ENCODE data around the gene ZNF799.
A peak's percentile ranks its signal among the peaks of the same experiment; 100 is the strongest.
"Not testable (repeated sequence)": the region's sequence is repeated elsewhere in the genome, so short reads cannot be mapped to it uniquely, and the experiment has no call there.

The ZNF799 gene

DNA sequence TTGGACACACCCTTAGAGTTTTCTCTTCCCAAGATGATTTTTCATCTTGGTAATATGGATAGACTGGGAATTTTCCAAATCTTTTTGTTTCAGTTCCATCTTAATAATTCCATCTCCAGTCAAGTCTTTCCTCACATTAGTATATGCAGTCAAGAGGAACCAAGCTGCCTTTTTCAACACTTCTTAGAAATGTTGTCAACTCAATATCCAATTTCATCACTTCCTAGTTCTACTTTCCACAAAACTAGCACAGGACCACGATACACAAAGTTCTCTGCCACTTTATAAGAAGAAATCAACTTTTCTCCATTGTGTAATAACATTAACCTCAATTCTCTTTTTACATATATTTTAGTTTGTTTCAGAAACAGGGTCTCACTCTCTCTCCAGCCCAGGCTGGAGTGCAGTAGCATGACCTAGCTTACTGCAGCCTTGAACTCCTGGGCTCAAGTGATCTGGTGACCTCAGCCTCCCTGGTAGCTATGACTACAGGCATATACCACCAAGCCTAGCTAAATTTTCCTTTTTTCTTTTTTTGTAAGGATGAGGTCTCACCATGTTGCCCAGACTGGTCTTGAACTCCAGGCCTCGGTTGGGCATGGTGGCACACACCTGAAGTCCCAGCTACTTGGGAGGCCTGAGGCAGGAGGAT, 24.3 kb upstream of the ZNF799 start:
- no peak overlapping the region for H3K4me3 ChIP-seq (replicated peaks; ENCODE audit: low read depth, low read length)
- no peak for DNase-seq (ENCODE audit: extremely low read depth, low read depth)

DNA sequence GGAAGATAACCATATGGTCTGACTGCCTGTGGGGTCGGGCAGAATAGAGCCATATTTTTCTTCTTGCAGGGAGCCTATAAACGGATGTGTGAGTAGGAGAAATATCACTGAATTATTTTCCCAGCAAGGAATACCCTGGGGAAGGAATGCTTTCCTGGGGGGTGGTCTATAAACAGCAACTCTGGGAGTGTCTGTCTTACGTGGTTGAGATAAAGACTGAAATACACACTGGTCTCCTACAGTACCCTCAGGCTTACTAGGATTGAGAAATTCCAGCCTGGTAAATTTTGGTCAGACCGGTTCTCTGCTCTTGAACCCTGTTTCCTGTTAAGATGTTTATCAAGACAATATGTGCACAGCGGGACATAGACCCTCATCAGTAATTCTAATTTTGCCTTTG, 16.2 kb upstream of the ZNF799 start:
- not testable (repeated sequence) for DNase-seq (ENCODE audit: extremely low read depth, low read depth); H3K4me3 ChIP-seq (replicated peaks; ENCODE audit: low read depth, low read length)

More for the DNA sequence above, 24.3 kb upstream of the ZNF799 start:
- TF ChIP-seq, protein P1, sequence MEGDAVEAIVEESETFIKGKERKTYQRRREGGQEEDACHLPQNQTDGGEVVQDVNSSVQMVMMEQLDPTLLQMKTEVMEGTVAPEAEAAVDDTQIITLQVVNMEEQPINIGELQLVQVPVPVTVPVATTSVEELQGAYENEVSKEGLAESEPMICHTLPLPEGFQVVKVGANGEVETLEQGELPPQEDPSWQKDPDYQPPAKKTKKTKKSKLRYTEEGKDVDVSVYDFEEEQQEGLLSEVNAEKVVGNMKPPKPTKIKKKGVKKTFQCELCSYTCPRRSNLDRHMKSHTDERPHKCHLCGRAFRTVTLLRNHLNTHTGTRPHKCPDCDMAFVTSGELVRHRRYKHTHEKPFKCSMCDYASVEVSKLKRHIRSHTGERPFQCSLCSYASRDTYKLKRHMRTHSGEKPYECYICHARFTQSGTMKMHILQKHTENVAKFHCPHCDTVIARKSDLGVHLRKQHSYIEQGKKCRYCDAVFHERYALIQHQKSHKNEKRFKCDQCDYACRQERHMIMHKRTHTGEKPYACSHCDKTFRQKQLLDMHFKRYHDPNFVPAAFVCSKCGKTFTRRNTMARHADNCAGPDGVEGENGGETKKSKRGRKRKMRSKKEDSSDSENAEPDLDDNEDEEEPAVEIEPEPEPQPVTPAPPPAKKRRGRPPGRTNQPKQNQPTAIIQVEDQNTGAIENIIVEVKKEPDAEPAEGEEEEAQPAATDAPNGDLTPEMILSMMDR (IDR thresholded peaks at IDR 0.05; ENCODE audit: low read depth, low read length, missing control alignments): no peak

DNA sequence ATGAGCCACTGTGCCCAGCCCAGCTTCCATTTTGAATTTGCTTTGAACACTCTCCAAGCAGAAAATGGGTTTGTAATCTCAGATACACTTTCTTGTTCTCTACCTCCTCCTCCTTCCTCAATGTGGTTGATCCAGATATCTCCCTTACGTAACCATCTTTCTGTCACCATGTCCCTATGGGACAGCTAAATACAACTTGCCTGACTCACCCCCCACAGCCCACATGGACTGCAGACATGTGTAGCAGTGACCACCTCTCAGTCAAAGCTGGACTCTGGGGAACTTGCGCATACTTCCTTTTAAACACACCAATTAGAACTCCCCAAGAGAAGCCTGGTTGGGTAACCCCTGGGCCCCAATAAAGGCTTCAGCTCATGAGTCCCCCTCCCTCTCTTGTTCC, 10.8 kb upstream of the ZNF799 start:
- TF ChIP-seq, protein P1 (IDR thresholded peaks at IDR 0.05; ENCODE audit: low read depth, low read length, missing control alignments): no peak

DNA sequence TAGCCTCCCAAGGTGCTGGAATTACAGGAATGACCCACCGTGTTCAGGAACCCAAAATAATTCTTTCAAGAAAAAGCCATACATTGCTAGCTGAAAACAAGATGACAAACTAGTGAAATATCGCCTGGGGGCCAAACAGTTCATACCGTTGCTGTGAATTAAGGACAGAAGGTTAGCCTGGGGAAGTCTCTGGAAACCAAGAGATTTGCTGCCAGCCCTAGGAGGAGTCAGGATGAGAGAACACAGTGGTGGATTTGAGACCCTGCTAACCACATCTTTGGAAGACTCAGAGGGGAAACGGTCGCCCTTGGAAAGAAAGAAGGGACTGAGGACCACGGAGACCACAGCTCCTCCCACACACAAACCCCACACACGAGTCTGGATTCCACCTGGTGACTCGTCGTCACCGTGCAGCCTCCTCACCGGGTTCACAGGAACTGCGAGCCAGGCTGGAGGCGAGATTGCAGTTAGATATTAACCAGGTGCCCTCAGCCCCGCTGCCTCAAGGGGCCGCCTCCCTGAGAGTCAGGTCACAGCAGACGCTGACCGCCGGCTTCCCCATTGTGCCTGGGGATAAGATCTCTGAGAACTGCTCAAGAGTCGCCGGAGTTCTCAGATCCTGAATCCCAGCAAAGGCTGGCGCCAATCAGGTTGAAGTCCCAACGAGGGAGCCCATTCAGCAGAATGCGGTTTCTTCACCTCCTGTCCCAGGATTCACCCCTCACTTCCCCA, 1.0 kb downstream of the ZNF799 start:
- not testable (repeated sequence) for DNase-seq (ENCODE audit: extremely low read depth, low read depth)
- H3K4me3 ChIP-seq (replicated peaks; ENCODE audit: low read depth, low read length): peak overlapping the region; percentile 54

More for the DNA sequence above, 10.8 kb upstream of the ZNF799 start:
- no peak overlapping the region for H3K4me3 ChIP-seq (replicated peaks; ENCODE audit: low read depth, low read length)
- DNase-seq (ENCODE audit: extremely low read depth, low read depth): no peak

DNA sequence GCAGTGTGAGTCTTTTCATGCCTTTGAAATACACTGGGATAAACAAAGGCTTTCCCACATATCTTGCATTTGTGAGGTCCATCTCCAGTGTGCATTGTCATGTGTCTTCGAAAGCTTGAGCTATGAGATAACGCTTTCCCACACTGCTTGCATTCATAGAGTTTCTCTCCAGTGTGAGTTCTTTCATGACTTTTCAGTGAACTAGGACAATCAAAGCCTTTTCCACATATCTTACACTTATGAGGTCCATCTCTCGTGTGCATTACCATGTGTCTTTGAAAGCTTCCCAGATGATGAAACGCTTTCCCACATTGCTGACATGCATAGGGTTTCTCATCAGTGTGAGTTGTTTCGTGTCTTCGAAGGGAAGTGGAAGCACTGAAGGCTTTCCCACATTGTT, 9.9 kb downstream of the ZNF799 start:
- DNase-seq (ENCODE audit: extremely low read depth, low read depth); H3K4me3 ChIP-seq (replicated peaks; ENCODE audit: low read depth, low read length): not testable (repeated sequence)

DNA sequence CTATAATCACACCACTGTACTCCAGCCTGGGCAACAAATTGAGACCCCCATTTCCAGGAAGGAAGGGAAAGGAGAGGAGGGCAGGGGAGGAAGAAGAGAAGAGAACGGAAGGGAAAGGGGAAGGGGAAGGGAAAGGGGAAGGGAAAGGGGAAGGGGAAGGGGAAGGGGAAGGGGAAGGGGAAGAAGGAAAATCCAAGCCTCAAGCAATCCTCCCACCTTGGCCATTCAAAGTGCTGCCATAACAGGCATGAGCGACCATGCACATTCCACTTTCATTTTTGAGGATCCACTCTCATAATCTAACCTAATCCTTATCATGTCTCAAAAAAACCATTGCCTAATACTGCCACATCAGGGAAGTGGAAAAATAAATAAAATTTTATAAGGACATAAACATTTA, 14.7 kb downstream of the ZNF799 start:
- not testable (repeated sequence) for DNase-seq (ENCODE audit: extremely low read depth, low read depth)

DNA sequence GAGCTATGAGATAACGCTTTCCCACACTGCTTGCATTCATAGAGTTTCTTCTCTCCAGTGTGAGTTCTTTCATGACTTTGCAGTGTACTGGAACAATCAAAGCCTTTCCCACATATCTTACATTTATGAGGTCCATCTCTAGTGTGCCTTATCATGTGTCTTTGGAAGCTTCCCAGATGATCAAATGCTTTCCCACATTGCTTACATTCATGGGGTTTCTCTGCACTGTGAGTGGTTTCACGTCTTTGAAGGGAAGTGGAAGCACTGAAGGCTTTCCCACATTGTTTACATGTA, 20.7 kb downstream of the ZNF799 start:
- DNase-seq (ENCODE audit: extremely low read depth, low read depth): no peak
- TF ChIP-seq, protein P1 (IDR thresholded peaks at IDR 0.05; ENCODE audit: low read depth, low read length, missing control alignments): no peak

More for the DNA sequence above, 14.7 kb downstream of the ZNF799 start:
- H3K4me3 ChIP-seq (replicated peaks; ENCODE audit: low read depth, low read length): not testable (repeated sequence)

DNA sequence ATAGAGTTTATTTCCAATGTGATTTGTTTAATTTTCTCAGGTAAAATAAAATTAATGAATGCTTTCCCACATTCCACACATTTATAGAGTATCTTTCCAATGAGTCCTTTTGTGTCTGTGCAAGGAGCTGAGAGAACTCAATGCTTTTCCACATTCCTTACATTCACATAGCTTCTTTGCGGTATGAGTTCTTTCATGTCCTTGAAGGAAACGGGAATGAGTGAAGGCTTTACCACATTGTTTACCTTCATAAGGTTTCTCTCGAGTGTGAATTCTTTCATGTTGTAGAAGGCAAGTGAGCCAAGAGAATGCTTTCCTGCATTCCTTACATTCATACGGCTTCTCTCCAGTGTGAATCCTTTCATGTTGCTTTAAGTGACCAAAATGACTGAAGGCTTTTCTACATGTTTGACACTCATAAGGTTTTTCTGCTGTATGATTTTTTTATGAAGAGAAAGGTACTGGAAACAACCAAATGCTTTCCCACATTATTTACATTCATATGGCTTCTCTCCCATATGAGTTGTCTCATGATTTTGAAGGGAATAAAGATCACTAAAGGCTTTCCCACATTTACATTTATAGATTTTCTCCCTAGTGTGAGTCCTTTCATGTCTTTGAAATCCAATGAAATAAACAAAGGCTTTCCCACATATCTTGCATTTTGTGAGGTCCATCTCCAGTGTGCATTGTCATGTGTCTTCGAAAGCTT, 21.2 kb downstream of the ZNF799 start:
- DNase-seq (ENCODE audit: extremely low read depth, low read depth): no peak
- TF ChIP-seq, protein P1 (IDR thresholded peaks at IDR 0.05; ENCODE audit: low read depth, low read length, missing control alignments): no peak
- no peak overlapping the region for H3K4me3 ChIP-seq (replicated peaks; ENCODE audit: low read depth, low read length)

More for the DNA sequence above, 20.7 kb downstream of the ZNF799 start:
- no peak overlapping the region for H3K4me3 ChIP-seq (replicated peaks; ENCODE audit: low read depth, low read length)

DNA sequence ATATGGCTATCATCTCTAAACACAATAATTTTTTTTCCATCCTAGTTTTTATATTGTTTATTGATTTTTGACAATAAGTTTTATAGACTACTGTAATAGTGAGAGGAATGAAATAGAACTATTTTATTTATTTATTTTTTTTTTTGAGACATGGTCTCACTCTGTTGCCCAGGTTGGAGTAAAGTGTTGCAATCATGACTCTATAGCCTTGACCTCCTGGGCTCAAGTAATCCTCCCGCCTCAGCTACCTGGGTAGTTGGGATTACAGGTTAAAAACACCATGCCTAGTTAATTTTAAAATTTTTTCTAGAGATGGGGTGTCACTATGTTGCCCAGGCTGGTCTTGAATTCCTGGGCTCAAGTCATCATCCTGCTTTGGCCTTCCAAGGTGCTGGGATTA, 27.0 kb downstream of the ZNF799 start:
- no peak for DNase-seq (ENCODE audit: extremely low read depth, low read depth)
- TF ChIP-seq, protein P1 (IDR thresholded peaks at IDR 0.05; ENCODE audit: low read depth, low read length, missing control alignments): no peak
- no peak overlapping the region for H3K4me3 ChIP-seq (replicated peaks; ENCODE audit: low read depth, low read length)

Measured in HFF-Myc (cell line).